Sciatic nerve (tissue), 2 donors: ENCODE data around the gene C19orf25. TPM values are rescaled to one million over a fixed set of nuclear protein-coding genes. Genes with fewer than 3 reads are reported as not detected.
"Not testable (repeated sequence)": the region's sequence is repeated elsewhere in the genome, so short reads cannot be mapped to it uniquely, and the experiment has no call there.

Experiments used
- ATAC-seq: fragments of 200-7000 bp; cut with Tn5 transposase; one replicate; pipeline ENCODE4 v1.9.1; 2020; ENCODE audit warnings: mild to moderate bottlenecking, moderate library complexity
- DNase-seq: peaks from one replicate; pipeline ENCODE4 v3.0.0-alpha.2; 2020; ENCODE audit warnings: low spot score
- intact Hi-C: fragments of 100-400 bp; cut with DNase I; formaldehyde crosslinking; loops from one replicate; pipeline ENCODE4 v1.14.2; 2022
- total RNA-seq: library from RNA; stranded (reverse); fragmentation: NEBNext Ultra II Directional; extraction: Animal tissue kit (Norgen Biotek cat#: 25700); gene quantifications from one replicate; pipeline ENCODE4 v1.2.1, GENCODE V29; 2021
- donor health status: DM: no; HTN: no; CAD: no.
- donor health status: DM: no; HTN: no; CAD: no.

The C19orf25 gene
- total RNA-seq, 1 donor from 2014 or later, result 22.1 TPM

DNA sequence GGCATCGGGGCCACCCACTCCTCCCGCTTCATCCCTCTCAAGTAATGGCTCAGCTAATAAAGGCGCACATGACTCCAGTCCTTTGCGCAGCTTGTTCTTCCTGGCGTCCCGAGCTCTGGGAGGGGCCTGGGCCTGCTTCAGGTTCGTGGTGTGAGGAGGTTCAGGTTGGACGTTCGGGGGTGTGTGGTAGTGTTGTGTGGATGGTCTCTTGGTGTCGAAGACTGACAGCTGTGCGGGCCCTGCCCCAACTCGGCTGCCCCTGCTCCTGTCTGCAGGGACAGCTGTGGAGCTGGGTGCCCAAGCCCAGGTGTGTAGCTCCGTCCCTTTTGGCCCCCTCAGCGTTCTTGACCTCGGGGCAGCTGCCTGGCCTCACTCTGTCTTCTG is 38.6 kb downstream of the C19orf25 start:
- intact Hi-C loops, result no loop called here
- DNase-seq (no peak), ATAC-seq (no peak)

DNA sequence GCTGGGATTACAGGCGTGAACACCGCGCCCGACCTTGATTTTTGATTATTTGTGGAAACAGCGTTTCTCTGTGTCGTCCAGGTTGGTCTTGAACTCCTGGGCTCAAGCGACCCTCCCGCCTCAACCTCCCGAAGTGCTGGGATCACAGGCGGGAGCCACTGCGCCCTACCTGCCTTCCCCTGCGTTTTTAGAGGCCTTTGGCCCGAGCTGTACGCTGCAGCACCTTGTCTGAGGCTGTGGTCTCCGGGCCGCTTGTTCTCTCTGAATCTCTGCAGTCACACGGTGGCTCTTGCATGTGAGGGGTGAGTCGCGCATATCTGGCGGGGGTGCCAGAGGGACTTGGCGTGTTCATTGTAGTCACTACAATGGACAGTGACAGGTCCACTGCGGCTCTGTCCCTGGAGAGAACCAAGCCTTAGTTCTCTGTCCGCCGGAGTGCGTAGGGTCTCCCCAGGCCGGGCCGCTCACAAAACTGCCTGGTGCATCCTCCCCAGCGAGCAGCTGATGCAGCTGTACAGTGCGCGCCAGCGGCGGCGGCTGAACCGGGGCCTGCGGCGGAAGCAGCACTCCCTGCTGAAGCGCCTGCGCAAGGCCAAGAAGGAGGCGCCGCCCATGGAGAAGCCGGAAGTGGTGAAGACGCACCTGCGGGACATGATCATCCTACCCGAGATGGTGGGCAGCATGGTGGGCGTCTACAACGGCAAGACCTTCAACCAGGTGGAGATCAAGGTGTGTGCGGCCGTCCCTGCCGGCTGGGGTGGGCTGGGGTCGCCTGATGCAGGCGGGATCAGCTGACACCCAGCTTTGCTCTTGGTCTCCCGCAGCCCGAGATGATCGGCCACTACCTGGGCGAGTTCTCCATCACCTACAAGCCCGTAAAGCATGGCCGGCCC is 39.2 kb downstream of the C19orf25 start:
- ATAC-seq, intact Hi-C loops, DNase-seq: not testable (repeated sequence)

DNA sequence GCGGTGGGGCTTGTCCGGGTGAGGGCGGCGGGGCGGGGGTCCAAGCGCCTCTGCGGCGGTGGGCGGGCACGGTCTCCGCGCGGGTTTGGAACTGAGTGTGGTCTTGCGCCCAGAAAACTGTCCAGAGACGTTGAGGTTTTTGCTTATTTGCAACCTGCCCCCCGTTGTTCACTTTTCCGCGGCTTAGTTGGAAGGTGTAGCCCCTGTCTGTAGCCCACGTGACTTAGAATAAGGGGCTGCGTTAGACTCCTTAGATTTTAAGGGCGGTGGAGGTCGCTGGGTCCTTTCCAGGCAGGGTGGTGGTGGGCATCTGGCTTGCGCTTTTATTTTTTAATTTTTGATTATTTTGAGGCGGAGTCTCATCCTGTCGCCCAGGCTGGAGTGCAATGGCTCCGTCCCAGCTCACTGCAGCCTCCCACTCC is 40.1 kb downstream of the C19orf25 start:
- intact Hi-C loops, result no loop called here
- ATAC-seq, result no peak
- DNase-seq, result no peak

DNA sequence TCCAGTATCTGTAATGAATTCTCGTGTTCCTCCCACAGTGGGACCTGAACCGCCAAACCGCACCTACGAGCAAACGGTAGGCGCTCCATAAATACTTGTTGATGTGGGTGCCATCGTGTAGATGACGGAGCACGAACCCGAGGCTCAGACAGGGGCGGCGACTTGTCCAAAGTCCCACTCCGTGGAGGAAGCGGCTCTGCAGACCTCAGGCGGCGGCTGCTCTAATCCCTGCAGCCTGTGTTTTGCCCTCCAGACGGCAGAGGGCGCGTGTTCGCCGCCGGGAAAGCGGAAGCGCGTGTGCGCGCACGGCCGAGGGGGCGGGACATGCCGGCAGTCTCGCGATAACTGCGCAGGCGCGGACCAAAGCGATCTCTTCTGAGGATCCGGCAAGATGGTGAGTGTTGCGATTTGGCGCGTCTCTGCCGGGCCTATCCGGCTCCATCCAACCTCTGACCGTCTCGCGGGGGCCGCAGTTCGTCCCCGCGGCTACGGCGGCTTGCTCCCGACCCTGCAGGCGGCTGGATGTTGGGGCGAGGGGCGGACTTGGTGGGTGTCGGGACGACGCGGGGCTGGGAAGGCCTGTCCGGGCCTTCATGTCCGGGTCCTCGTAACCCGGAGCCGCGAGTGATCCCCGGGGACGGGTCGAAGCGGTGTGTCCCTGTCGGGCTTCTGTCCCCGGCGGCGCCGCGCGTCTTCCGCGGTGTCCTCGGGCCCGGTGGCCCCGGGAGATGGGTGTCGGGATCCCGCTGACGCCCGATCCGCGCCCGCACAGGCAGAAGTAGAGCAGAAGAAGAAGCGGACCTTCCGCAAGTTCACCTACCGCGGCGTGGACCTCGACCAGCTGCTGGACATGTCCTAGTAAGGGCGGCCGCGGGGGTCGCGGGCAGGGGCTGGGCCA is 40.7 kb downstream of the C19orf25 start, which contains the start of gene RPS15:
TSS of gene RPS15 (plus strand) at position 362 of the 898 bp plus-strand sequence. CDS start at position 392, 30 bp downstream.
- intact Hi-C loops, result no loop called here
- ATAC-seq, result peak; percentile 95

DNA sequence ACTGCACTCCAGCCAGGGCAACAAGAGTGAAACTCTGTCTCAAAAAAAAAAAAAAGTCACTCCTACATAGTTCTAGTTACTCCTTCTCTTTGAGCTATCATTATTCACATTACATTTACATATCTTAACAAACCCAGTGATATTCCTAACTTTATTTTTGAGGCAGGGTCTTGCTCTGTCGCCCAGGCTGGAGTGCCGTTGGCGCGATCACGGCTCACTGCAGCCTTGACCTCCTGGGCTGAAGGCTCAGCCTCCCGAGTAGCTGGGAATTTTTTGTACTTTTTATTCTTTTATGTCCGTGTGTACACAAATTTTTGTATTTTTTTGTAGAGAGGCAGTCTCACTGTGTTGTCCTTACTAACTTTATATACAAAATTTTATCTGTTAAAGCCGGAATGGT is 41.4 kb downstream of the C19orf25 start:
- no peak for ATAC-seq

More for the DNA sequence above, 40.7 kb downstream of the C19orf25 start, which contains the start of gene RPS15:
- DNase-seq, result peak; percentile 98

DNA sequence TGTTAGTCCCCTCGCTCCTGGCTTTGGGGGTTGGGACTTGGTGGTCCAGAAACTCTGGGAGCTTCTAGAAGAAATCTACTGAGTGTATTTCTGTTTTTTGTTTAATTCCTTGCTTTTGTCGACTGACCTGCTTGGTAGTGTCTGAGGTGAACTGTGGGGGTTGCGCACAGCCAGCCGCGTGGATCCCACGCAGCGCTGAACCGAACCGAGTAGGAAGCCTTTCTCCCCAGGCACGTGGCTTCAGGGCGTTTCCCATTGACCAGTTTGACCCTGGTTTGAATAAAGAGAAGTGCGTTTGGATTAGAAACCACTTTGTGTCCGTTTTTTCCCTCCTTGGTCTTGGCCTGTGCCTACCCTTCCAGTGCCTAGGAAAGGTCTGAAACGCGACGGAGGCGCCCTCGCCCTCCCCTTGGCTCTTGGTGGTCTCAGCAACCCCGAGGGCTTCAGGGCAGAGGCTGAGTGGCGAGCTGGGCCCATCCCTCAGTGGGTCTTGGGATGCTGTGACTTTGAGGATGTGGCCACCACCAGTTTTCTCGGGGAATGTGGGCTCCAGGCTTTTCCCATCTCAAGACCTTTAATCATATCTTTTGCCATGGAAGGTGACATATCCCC is 43.5 kb downstream of the C19orf25 start:
- ATAC-seq (no peak), DNase-seq (no peak)
- intact Hi-C loops, result no loop called here

More for the DNA sequence above, 41.4 kb downstream of the C19orf25 start:
- intact Hi-C loops, result no loop called here
- no peak for DNase-seq

DNA sequence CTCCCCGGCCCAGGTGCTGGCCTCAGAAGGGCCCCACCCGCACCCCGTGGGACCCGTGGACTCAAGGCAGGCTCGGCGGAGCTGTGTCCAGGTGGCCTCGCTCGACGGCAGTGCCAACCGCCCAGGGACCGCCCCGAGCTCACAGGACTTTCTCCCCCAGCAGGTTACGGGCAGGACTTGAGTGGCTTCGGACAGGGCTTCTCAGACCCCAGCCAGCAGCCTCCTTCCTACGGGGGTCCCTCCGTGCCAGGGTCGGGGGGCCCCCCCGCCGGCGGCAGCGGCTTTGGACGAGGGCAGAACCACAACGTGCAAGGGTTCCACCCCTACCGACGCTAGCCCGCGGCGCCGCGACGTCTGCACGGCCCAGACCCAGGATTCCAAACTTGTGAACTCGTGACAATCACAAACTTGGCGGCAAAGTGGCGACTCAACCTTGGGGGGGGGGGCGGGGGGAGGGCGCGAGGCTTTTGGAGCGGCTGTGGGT is 44.4 kb downstream of the C19orf25 start:
- DNase-seq (no peak), ATAC-seq (no peak)
- intact Hi-C loops, result no loop called here

DNA sequence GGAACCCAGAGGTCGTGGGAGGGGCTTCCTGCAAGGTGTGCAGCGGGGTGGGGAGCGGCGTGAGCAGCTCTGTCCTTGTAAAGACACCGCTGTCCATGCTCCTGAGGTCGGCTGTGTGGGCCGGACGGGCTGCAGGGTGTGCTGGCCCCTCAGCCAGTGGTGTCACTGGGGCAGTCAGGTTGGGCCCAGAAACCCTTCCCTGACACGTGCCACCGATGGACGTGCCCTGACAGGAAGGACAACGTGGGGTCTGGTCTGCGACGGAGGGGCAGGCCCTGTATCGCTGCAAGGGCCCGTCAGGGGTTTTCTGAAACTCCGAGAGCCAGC is 45.0 kb downstream of the C19orf25 start:
- intact Hi-C loops, result no loop called here
- no peak for DNase-seq
- ATAC-seq, result no peak

DNA sequence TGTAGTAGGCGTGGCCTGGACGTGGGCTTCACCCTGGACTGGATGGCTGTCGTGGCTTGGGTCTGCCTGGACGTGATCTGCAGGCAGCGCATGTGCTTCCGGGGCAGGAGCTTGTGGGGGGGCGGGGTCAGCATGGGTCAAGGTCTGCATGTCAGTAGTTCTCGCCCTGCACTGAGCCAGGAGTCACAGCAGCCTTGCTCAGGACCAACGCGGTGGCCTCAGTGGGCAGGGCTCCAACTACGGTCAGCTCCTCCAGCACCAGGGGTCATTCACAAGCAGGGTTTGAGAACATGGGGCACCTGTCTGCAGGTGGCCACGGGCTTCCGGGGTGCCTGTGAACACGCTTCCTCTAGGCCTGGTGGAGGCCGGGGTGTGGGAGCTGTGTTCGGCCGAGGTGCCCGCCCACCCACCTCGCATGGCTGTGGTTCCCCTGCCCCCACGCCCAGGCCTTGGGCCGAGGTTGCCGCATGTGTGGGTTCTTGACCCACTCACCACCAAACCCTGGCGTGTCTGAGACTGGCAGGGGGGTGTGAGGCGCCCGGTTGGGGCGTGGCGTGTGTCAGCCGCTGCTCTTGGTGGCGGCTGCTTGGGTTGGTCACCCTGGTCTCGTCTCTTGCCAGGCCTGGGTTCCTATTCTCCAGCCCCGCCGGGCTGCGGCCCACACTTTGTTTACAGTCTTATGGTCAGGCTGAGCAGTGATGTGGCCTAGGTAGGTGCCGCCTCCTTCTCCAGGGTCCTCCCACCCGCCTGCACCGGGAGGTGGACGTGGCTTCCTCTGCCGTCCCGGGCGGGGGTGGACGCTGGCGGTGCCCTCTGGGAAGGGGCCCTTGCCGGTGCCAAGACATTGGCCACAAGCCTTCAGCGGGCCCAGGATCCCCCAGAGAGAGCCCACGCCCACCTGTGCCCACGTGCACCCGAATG is 45.6 kb downstream of the C19orf25 start:
- ATAC-seq, result no peak
- no peak for DNase-seq
- intact Hi-C loops, result no loop called here

DNA sequence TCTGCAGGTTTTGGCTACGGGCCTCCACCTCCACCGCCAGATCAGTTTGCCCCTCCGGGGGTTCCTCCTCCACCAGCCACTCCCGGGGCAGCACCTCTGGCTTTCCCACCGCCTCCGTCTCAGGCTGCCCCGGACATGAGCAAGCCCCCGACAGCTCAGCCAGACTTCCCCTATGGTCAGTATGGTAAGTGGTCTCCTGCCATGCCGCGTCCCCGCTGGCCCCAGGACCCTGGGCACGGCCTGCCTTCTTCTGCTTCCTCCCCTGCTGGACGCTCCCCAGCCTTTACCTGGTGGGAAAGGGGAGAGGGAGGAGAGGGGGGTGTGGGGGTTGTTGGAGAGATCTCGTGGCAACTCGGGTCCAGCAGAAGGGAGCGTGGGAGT is 46.5 kb downstream of the C19orf25 start:
- ATAC-seq (no peak), DNase-seq (no peak)
- intact Hi-C loops, result no loop called here

DNA sequence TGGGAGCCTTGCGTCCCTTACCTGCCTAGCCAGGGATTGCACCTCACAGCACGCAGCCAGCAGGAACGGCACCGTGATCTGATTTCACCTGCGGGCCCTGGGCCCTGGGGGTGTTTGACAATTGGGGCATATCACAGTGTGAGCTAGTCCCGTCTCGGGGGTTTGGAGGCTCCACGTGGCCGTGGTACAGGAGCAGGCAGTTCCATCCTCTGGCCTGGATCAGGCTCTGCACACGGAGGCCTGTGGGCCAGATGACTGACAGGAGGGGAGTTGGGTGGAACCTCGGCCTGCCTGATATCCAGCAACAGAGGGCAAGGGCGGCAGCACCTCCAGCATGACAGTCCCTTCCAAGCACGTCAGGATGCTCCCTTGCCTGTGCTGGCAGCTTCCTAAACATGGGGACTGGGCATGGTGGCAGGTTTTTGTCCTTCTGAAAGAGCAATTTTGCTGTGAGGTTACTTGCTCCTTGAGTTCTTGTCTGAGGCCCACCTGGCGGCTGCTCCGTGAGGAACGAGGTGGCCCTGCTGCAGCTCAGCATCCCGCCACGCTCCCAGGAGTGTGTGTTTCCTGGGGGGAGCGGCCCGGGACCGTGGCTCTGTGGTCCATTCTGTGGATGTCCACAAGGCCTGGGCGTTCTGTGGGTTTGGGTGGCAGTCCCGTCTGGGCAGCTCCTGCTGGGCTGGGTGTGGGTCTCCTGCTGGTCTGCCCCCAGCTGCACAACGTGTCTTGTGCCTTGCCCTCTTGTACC is 47.1 kb downstream of the C19orf25 start:
- intact Hi-C loops, result no loop called here
- ATAC-seq (no peak), DNase-seq (no peak)

DNA sequence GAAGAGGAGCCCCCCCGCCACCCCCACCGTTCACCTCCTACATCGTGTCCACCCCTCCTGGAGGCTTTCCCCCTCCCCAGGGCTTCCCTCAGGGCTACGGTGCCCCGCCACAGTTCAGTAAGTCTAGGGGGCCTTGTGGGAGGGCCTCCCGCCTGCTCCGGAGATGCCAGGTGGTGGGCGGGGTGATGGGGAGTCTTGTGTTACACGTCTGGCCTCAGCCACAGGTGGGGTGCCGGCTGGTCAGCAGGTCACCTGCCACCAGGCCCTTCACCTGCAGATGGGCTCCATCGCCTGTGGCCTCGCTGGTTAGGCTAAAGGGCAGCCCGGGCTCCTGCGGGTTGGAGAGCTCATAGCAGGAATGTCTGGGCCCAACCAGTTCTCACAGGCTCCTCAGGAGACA is 48.8 kb downstream of the C19orf25 start:
- no peak for DNase-seq
- intact Hi-C loops, result no loop called here
- ATAC-seq, result no peak

DNA sequence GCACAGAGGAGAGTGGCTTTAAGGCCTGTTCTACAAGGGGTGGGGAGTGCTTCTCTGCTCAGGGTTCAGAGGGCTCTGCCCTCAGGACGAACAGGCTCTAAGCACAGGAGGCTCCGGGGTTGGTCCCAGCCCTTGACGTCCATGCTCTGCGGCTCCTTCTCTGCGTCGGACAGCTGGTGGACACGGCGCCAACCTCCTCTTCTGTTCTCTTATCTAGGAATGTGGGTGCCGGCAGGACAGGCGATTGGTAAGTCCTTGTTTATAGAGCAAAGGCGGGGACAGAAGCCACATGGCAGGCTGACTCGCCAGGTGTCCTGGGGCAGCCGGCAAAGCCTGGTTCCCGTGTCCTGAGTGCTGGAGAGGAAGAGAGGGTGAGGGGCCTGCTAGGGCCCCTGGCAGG is 49.3 kb downstream of the C19orf25 start:
- intact Hi-C loops, result no loop called here
- DNase-seq (no peak), ATAC-seq (no peak)

DNA sequence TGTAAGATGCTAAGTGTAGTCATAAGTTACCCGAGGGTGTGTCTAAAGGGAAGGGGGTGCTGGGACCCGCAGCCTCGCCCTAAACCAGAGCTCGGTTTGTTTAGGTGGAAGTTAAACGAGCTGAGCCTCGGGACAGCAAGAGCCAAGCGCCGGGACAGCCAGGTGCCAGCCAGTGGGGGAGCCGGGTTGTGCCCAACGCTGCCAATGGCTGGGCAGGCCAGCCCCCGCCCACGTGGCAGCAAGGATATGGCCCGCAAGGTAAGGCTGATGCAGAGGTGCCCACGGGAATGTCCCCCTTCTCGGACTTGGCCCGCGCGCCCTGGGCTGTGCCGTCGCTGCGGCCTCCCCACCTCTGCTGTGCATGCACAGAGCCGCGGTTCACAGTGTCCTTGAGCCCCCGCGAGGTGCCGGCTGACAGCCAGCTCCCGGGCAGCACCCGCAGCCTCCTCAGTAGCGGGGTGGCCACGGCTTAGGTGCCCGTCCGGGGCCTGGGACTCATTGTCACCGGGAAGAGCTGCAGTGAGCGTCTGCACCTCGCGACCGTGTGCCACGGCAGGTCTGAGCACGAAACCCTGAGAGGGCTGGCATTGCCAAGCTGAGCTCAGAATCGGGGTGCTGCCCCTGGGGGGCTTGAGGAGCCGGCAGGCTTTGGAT is 50.1 kb downstream of the C19orf25 start:
- ATAC-seq, result no peak
- DNase-seq, result no peak
- intact Hi-C loops, result no loop called here

DNA sequence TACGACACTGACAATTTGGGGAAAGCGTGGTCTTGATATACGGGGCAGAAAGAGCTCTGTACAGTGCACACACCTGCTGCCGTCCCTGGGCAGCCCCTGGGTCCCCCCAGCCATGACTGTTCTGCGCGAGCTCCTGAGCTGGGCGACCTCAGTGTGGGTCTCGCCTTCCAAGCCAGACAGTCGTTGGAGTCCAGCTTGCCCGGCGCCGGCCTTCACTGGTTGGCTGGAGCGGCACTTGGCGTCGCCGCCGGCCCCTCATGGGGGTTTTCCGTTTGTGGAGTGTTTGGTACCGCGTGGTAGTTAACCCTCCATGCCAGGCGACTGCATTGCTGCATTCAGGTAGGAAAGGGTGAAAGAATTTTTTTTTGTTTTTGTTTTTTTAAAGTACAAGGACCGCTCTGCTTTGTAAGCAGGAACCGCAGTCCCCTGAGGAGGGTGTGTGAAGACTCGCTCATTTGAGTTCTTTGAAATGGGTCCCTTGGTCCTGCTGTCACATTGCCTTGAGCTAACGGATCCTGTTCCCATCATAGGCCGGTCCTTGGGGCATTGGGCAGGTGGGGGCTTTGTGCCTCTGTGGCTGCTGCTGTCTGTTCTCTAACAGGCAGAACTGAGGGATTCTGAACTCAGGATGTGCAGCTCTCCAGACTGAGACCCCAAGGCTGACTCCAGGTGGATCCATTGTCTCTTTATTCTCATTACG is 51.6 kb downstream of the C19orf25 start:
- ATAC-seq, result no peak
- intact Hi-C loops, result no loop called here
- DNase-seq, result no peak

DNA sequence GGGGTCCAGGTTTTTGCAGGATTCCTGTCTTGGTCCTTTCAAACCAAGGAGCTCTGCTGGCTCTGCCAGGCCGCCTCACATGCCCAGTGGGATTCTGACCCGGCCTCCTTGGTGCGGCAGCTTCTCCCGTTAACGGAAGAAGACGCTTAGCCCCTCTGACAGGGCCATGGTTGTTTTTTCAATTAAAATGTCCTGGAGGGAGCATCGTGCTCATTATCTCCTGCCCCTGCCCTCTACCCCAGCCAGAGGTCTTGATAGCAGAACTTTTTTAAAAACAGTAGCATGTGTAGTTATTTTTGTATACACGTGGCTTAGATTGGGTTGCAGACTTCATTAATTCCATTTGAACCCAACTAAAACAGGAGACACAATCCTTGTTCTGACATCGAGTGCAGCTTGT is 52.3 kb downstream of the C19orf25 start:
- no peak for ATAC-seq
- no peak for DNase-seq
- intact Hi-C loops, result no loop called here

DNA sequence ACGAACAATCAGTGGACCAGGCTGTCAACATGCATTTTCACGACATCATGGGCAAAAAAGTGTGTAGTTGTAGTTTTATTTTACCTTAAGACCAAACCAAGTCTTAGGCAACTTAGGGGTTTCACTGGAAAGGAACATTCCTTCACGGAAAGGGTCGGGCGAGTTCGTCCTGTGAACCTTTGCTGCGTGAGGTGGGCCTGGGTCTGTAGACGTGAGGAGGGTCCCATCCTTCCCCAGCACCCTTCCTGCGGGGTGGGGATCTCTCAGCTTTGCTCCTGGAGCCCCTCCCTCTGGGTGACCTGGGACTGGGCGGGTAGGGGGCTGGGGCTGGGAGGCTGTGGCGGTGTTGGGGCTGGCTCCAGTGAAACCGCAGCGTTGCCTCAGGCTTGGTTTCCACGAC is 53.1 kb downstream of the C19orf25 start:
- intact Hi-C loops, result no loop called here
- DNase-seq (no peak), ATAC-seq (no peak)
